Nephron progenitor cell (in vitro differentiated cells): ENCODE results near the gene ITGB3.

Source experiments
- DNase-seq: peaks from one replicate; pipeline ENCODE4 v3.0.0; 2021
- H3K27ac Mint-ChIP-seq: 2 replicates; pipeline ENCODE4 v1.8.0; 2021; ENCODE audit warnings: mild to moderate bottlenecking, moderate library complexity, mixed read lengths
- H3K27me3 Mint-ChIP-seq: 2 replicates; pipeline ENCODE4 v1.8.0; 2021; ENCODE audit warnings: mild to moderate bottlenecking, low read depth, mixed read lengths; ENCODE audit not compliant: poor library complexity
- H3K36me3 Mint-ChIP-seq: 2 replicates; pipeline ENCODE4 v1.8.0; 2021; ENCODE audit warnings: low read depth, mixed read lengths
- H3K4me1 Mint-ChIP-seq: 2 replicates; pipeline ENCODE4 v1.8.0; 2021; ENCODE audit warnings: mixed read lengths
- H3K4me3 Mint-ChIP-seq: 2 replicates; pipeline ENCODE4 v1.8.0; 2021; ENCODE audit warnings: mild to moderate bottlenecking, moderate library complexity, mixed read lengths
- H3K9me3 Mint-ChIP-seq: 2 replicates; pipeline ENCODE4 v1.8.0; 2021; ENCODE audit warnings: mild to moderate bottlenecking, moderate library complexity, mixed read lengths
- TF ChIP-seq, protein P1 (sequence below): fragments of 200-600 bp; sonication (generic); IDR thresholded peaks from 2 replicates; pipeline ENCODE4 v1.5.0; 2021; ENCODE audit warnings: antibody characterized with exemption

Gene ITGB3

DNA sequence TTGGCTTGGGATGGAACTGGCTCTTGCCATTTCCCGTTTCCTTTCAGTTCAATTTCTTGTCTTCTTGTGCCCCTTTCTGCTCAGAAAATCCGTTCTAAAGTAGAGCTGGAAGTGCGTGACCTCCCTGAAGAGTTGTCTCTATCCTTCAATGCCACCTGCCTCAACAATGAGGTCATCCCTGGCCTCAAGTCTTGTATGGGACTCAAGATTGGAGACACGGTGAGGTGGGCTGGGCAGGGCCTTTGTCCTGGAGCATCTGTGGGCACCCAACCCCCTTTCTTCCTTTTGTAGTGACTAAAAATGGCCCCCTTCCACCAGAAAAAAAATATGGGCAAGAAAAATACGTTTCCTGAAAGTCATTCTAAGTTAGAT, 37.2 kb downstream of the ITGB3 start:
- Mint-ChIP-seq H3K27me3 (peaks cover 13% of the 10 kb centered on the region), H3K27ac (no peak overlapping the region), H3K36me3 (no peaks in the 10 kb centered on the region), H3K4me1 (peaks cover 17% of the 10 kb centered on the region), H3K9me3 (no peaks in the 10 kb centered on the region), H3K4me3 (no peak overlapping the region)
- DNase-seq, result no peak
- TF ChIP-seq, protein P1, sequence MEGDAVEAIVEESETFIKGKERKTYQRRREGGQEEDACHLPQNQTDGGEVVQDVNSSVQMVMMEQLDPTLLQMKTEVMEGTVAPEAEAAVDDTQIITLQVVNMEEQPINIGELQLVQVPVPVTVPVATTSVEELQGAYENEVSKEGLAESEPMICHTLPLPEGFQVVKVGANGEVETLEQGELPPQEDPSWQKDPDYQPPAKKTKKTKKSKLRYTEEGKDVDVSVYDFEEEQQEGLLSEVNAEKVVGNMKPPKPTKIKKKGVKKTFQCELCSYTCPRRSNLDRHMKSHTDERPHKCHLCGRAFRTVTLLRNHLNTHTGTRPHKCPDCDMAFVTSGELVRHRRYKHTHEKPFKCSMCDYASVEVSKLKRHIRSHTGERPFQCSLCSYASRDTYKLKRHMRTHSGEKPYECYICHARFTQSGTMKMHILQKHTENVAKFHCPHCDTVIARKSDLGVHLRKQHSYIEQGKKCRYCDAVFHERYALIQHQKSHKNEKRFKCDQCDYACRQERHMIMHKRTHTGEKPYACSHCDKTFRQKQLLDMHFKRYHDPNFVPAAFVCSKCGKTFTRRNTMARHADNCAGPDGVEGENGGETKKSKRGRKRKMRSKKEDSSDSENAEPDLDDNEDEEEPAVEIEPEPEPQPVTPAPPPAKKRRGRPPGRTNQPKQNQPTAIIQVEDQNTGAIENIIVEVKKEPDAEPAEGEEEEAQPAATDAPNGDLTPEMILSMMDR, result no peak

- Mint-ChIP-seq H3K27me3 (peaks cover 15% of the 10 kb centered on the region), H3K9me3 (no peaks in the 10 kb centered on the region), H3K4me1 (peaks cover 17% of the 10 kb centered on the region), H3K4me3 (no peak overlapping the region), H3K27ac (no peak overlapping the region), H3K36me3 (no peaks in the 10 kb centered on the region)
- no peak for DNase-seq
- TF ChIP-seq, protein P1, result no peak
These were observed 37.7 kb downstream of the ITGB3 start for GRCh38 chr17:47291242-47291873.

- H3K27me3 Mint-ChIP-seq, result peaks cover 8% of the 10 kb centered on the region
These were observed 38.6 kb downstream of the ITGB3 start for GRCh38 chr17:47292206-47292605.

DNA sequence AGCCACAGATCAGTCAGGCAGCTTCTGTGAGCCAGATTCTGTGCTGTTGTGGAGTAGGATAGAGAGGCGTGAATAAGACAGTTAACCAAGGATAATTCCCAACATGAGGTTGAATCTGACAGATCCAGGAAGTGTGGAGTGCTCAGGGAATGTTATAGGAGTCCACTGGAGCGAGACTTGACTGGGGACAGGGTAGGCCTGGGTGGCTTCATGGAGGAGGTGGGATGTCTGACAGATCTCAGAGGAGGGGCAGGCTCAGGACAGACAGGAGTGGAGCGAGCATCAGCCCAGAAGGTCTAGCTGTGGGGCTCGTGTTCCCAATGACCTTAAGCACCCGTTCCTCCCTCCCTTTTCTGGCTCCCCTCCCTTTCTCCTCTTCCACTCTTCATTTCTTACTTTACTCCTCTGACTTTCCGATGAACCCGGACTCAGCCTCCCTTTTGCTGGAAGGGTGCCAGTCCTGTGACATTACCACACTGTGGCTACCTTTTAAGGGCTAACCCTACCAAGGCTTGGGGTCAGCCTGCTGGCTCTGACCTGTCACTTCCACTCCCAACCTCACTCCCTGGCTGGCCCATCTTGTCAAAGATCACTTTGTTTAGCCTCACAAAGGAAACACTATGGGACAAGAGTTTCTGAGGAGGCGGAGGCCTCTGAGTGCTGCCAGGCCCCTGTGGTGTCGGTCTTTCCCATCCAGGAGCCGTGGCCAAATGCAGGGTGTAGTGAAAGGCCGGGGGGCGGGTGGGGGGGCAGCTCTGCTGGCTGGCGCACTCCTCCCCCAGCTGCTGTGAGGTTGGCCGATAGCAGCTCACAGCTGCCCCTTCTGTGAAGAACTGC, 41.6 kb downstream of the ITGB3 start:
- H3K9me3 Mint-ChIP-seq, result no peaks in the 10 kb centered on the region
- DNase-seq, result no peak
- TF ChIP-seq, protein P1, result no peak
- H3K4me1 Mint-ChIP-seq, result peaks cover 17% of the 10 kb centered on the region
- H3K4me3 Mint-ChIP-seq, result no peak overlapping the region
- peak overlapping the region; percentile 34 for H3K27ac Mint-ChIP-seq
- H3K36me3 Mint-ChIP-seq, result no peaks in the 10 kb centered on the region
- H3K27me3 Mint-ChIP-seq, result peaks cover 8% of the 10 kb centered on the region

More at GRCh38 chr17:47292206-47292605, 38.6 kb downstream of the ITGB3 start:
- TF ChIP-seq, protein P1, result no peak
- no peak for DNase-seq
- Mint-ChIP-seq H3K4me1 (peaks cover 17% of the 10 kb centered on the region), H3K4me3 (no peak overlapping the region), H3K9me3 (no peaks in the 10 kb centered on the region), H3K36me3 (no peaks in the 10 kb centered on the region), H3K27ac (no peak overlapping the region)

- Mint-ChIP-seq H3K27me3 (peaks cover 8% of the 10 kb centered on the region), H3K27ac (no peak overlapping the region), H3K9me3 (no peaks in the 10 kb centered on the region), H3K4me3 (no peak overlapping the region), H3K36me3 (no peaks in the 10 kb centered on the region), H3K4me1 (peaks cover 16% of the 10 kb centered on the region)
- TF ChIP-seq, protein P1, result no peak
- no peak for DNase-seq
These were observed 42.2 kb downstream of the ITGB3 start for GRCh38 chr17:47295874-47296255.
